ENCODE results near the gene NMNAT3. TPM values are rescaled to one million over a fixed set of nuclear protein-coding genes. Genes with fewer than 3 reads are reported as not detected.

Gene NMNAT3
- total RNA-seq, 6 donors from 2014 or later: 3.3 to 8.4 (median 5.5) TPM

- WGBS, 2 donors: 95 to 97% methylated on average over 7 of the region's 7 CpGs
Observed at GRCh38 chr3:139524841-139525636, 152.7 kb downstream of the NMNAT3 start.

DNA sequence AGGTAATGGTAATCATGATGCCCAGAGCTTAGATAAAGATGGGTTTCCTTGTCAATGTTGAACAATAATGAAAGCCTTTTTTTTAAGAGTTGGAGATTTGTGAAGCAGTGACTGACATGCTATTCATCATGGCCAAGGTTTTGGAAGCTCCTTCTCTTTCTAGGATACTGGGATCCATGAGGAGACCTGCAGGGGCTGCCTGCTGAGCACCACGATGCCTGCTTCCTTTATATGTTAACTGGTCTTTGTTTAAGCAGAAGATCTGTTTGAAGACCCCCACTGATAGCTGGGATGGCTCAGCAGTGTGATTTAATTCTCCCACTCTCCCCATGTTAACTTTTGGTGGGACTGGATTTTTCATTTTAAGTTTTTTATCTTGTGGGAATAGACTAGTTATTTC, 154.1 kb downstream of the NMNAT3 start:
- Histone ChIP-seq H3K27ac (no peak overlapping the region), H3K4me3 (no peak overlapping the region), H3K36me3 (no peaks in the 10 kb centered on the region), H3K9me3 (no peaks in the 10 kb centered on the region), H3K4me1 (no peaks in the 10 kb centered on the region), H3K27me3 (no peaks in the 10 kb centered on the region)
- ATAC-seq (ENCODE audit: low FRiP score in 2 of 2) (no peak), DNase-seq (no peak)
- TF ChIP-seq EP300 (IDR thresholded peaks at IDR 0.05): no peak
- WGBS, 2 donors: 57 to 69% methylated on average over 1 of the region's 1 CpG

More at GRCh38 chr3:139524841-139525636, 152.7 kb downstream of the NMNAT3 start:
- H3K36me3 ChIP-seq: no peaks in the 10 kb centered on the region
- no peaks in the 10 kb centered on the region for H3K9me3 ChIP-seq
- no peaks in the 10 kb centered on the region for H3K4me1 ChIP-seq
- TF ChIP-seq POLR2A (IDR thresholded peaks at IDR 0.05) (no peak), POLR2AphosphoS5 (IDR thresholded peaks at IDR 0.05) (no peak), EP300 (IDR thresholded peaks at IDR 0.05) (no peak)
- H3K4me3 ChIP-seq: no peak overlapping the region
- no peaks in the 10 kb centered on the region for H3K27me3 ChIP-seq
- ATAC-seq (ENCODE audit: low FRiP score in 2 of 2) (no peak), DNase-seq (no peak)
- no peak overlapping the region for H3K27ac ChIP-seq

- ATAC-seq (ENCODE audit: low FRiP score in 2 of 2): no peak
- H3K4me1 ChIP-seq: no peaks in the 10 kb centered on the region
- H3K27me3 ChIP-seq: no peaks in the 10 kb centered on the region
- TF ChIP-seq EP300 (IDR thresholded peaks at IDR 0.05): no peak
- TF ChIP-seq, protein P1, sequence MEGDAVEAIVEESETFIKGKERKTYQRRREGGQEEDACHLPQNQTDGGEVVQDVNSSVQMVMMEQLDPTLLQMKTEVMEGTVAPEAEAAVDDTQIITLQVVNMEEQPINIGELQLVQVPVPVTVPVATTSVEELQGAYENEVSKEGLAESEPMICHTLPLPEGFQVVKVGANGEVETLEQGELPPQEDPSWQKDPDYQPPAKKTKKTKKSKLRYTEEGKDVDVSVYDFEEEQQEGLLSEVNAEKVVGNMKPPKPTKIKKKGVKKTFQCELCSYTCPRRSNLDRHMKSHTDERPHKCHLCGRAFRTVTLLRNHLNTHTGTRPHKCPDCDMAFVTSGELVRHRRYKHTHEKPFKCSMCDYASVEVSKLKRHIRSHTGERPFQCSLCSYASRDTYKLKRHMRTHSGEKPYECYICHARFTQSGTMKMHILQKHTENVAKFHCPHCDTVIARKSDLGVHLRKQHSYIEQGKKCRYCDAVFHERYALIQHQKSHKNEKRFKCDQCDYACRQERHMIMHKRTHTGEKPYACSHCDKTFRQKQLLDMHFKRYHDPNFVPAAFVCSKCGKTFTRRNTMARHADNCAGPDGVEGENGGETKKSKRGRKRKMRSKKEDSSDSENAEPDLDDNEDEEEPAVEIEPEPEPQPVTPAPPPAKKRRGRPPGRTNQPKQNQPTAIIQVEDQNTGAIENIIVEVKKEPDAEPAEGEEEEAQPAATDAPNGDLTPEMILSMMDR (IDR thresholded peaks at IDR 0.05): no peak
- no peak for TF ChIP-seq POLR2A (IDR thresholded peaks at IDR 0.05)
- TF ChIP-seq POLR2AphosphoS5 (IDR thresholded peaks at IDR 0.05): no peak
- 95 to 100% methylated on average over 4 to 5 of the region's 5 CpGs for WGBS, 2 donors
- no peak overlapping the region for H3K27ac ChIP-seq
- DNase-seq: no peak
- no peak overlapping the region for H3K4me3 ChIP-seq
- H3K9me3 ChIP-seq: no peaks in the 10 kb centered on the region
- H3K36me3 ChIP-seq: no peaks in the 10 kb centered on the region
Observed at GRCh38 chr3:139523166-139523565, 154.6 kb downstream of the NMNAT3 start.

GRCh38 chr3:139522421-139522820, 155.4 kb downstream of the NMNAT3 start:
- DNase-seq (no peak), ATAC-seq (ENCODE audit: low FRiP score in 2 of 2) (no peak)
- no peaks in the 10 kb centered on the region for H3K27me3 ChIP-seq
- no peak for TF ChIP-seq POLR2A (IDR thresholded peaks at IDR 0.05)
- TF ChIP-seq POLR2AphosphoS5 (IDR thresholded peaks at IDR 0.05): no peak
- TF ChIP-seq EP300 (IDR thresholded peaks at IDR 0.05): no peak
- TF ChIP-seq, protein P1 (IDR thresholded peaks at IDR 0.05): no peak
- H3K9me3 ChIP-seq: no peaks in the 10 kb centered on the region
- 33 to 64% methylated on average over 2 of the region's 2 CpGs for WGBS, 2 donors
- no peak overlapping the region for H3K4me3 ChIP-seq
- no peak overlapping the region for H3K27ac ChIP-seq
- no peaks in the 10 kb centered on the region for H3K4me1 ChIP-seq
- H3K36me3 ChIP-seq: no peaks in the 10 kb centered on the region

- Histone ChIP-seq H3K9me3 (no peaks in the 10 kb centered on the region), H3K27me3 (no peaks in the 10 kb centered on the region), H3K27ac (no peak overlapping the region), H3K4me1 (no peaks in the 10 kb centered on the region), H3K4me3 (no peak overlapping the region), H3K36me3 (no peaks in the 10 kb centered on the region)
- WGBS, 2 donors: 67 to 69% methylated on average over 1 of the region's 1 CpG
- DNase-seq (no peak), ATAC-seq (ENCODE audit: low FRiP score in 2 of 2) (no peak)
- TF ChIP-seq EP300 (IDR thresholded peaks at IDR 0.05) (no peak), POLR2A (IDR thresholded peaks at IDR 0.05) (no peak), POLR2AphosphoS5 (IDR thresholded peaks at IDR 0.05) (no peak)
- TF ChIP-seq, protein P1 (IDR thresholded peaks at IDR 0.05): no peak
Observed at GRCh38 chr3:139521816-139522215, 156.0 kb downstream of the NMNAT3 start.

- H3K4me1 ChIP-seq: no peaks in the 10 kb centered on the region
- 80 to 91% methylated on average over 3 of the region's 3 CpGs for WGBS, 2 donors
- H3K36me3 ChIP-seq: no peaks in the 10 kb centered on the region
- no peaks in the 10 kb centered on the region for H3K9me3 ChIP-seq
- no peak overlapping the region for H3K4me3 ChIP-seq
- H3K27ac ChIP-seq: no peak overlapping the region
- no peaks in the 10 kb centered on the region for H3K27me3 ChIP-seq
- peak in 1 of 2 donors; percentile 45 for ATAC-seq (ENCODE audit: low FRiP score in 2 of 2)
- DNase-seq: no peak
- TF ChIP-seq EP300 (IDR thresholded peaks at IDR 0.05): no peak
- TF ChIP-seq, protein P1 (IDR thresholded peaks at IDR 0.05): no peak
- no peak for TF ChIP-seq POLR2A (IDR thresholded peaks at IDR 0.05)
- no peak for TF ChIP-seq POLR2AphosphoS5 (IDR thresholded peaks at IDR 0.05)
Observed at GRCh38 chr3:139521144-139521543, 156.6 kb downstream of the NMNAT3 start.

Data from upper lobe of left lung (tissue), 6 donors.